OCI-LY3 (cell line): ENCODE measurements around the gene ATP10D.

Source experiments
- H2AFZ ChIP-seq: fragments of 200-600, 300-600 bp; shearing (Covaris generic); 2 replicates; pipeline ENCODE4 v1.6.0; 2014; ENCODE audit warnings: antibody characterized with exemption, low read depth, low read length
- H3K27ac ChIP-seq: fragments of 200-600, 300-600 bp; sonication (generic); 2 replicates; pipeline ENCODE4 v1.5.1; 2014; ENCODE audit warnings: mild to moderate bottlenecking, low read length, moderate library complexity, mixed read lengths
- H3K27me3 ChIP-seq: fragments of 200-600, 300-600 bp; sonication (generic); 2 replicates; pipeline ENCODE4 v1.6.1; 2014; ENCODE audit warnings: low read depth, low read length, mixed read lengths
- H3K36me3 ChIP-seq: fragments of 200-600, 300-600 bp; sonication (generic); replicated peaks from 2 replicates; pipeline ENCODE3; 2014; ENCODE audit warnings: low read depth, low read length, mixed read lengths
- H3K4me1 ChIP-seq: fragments of 300-600, 200-600 bp; sonication (generic); 2 replicates; pipeline ENCODE4 v1.6.1; 2014; ENCODE audit warnings: low read length, mixed read lengths
- H3K4me2 ChIP-seq: fragments of 200-600, 300-600 bp; sonication (generic); 2 replicates; pipeline ENCODE4 v1.6.1; 2014; ENCODE audit warnings: low read length, mixed read lengths
- H3K4me3 ChIP-seq: fragments of 300-600, 200-600 bp; sonication (generic); 2 replicates; pipeline ENCODE4 v1.5.1; 2014; ENCODE audit warnings: antibody characterized with exemption, mild to moderate bottlenecking, low read length, moderate library complexity
- H3K79me2 ChIP-seq: fragments of 300-600, 200-600 bp; shearing (Covaris generic); 2 replicates; pipeline ENCODE4 v1.6.1; 2014; ENCODE audit warnings: mild to moderate bottlenecking, low read length, mixed read lengths
- H3K9ac ChIP-seq: fragments of 300-600, 200-600 bp; shearing (Covaris generic); 2 replicates; pipeline ENCODE4 v1.6.0; 2014; ENCODE audit warnings: mild to moderate bottlenecking, low read length, moderate library complexity
- H3K9me3 ChIP-seq: fragments of 200-600, 300-600 bp; shearing (Covaris generic); 2 replicates; pipeline ENCODE4 v1.6.1; 2014; ENCODE audit warnings: low read length, mixed read lengths; ENCODE audit not compliant: insufficient read depth
- H4K20me1 ChIP-seq: fragments of 200-600, 300-600 bp; sonication (generic); 2 replicates; pipeline ENCODE4 v1.6.1; 2016; ENCODE audit warnings: low read length, mixed read lengths; ENCODE audit not compliant: insufficient read depth
- CTCF ChIP-seq: fragments of 200-600, 300-600 bp; sonication (generic); IDR thresholded peaks from 2 replicates; pipeline ENCODE4 v1.5.1; 2014; ENCODE audit warnings: antibody characterized with exemption, low read length, low read depth
- EZH2phosphoT487 ChIP-seq: fragments of 200-600 bp; shearing (Covaris generic); IDR thresholded peaks from 2 replicates; pipeline ENCODE4 v1.6.1; 2018; ENCODE audit warnings: antibody characterized with exemption, mixed run types, low read depth

Gene ATP10D

GRCh38 chr4:47566566-47566965, 81.5 kb downstream of the ATP10D start:
- no peaks in the 10 kb centered on the region for H3K9me3 ChIP-seq
- no peaks in the 10 kb centered on the region for H3K79me2 ChIP-seq
- no peaks in the 10 kb centered on the region for H4K20me1 ChIP-seq
- no peak overlapping the region for H2AFZ ChIP-seq
- peaks cover 22% of the 10 kb centered on the region for H3K4me1 ChIP-seq
- no peak for TF ChIP-seq EZH2phosphoT487
- H3K9ac ChIP-seq = no peak overlapping the region
- peaks cover 56% of the 10 kb centered on the region for H3K27me3 ChIP-seq
- no peak overlapping the region for H3K27ac ChIP-seq
- no peak overlapping the region for H3K4me2 ChIP-seq
- no peaks in the 10 kb centered on the region for H3K36me3 ChIP-seq
- no peak overlapping the region for H3K4me3 ChIP-seq

- TF ChIP-seq CTCF (no peak), EZH2phosphoT487 (no peak)
- no peaks in the 10 kb centered on the region for H3K36me3 ChIP-seq
Observed at GRCh38 chr4:47566969-47567368, 81.9 kb downstream of the ATP10D start.

GRCh38 chr4:47567511-47567910, 82.4 kb downstream of the ATP10D start:
- H3K4me1 ChIP-seq = peaks cover 22% of the 10 kb centered on the region
- peaks cover 56% of the 10 kb centered on the region for H3K27me3 ChIP-seq
- H3K4me3 ChIP-seq = no peak overlapping the region
- H3K36me3 ChIP-seq = no peaks in the 10 kb centered on the region
- H3K4me2 ChIP-seq = no peak overlapping the region
- H3K79me2 ChIP-seq = no peaks in the 10 kb centered on the region
- H3K27ac ChIP-seq = no peak overlapping the region
- no peaks in the 10 kb centered on the region for H4K20me1 ChIP-seq
- H2AFZ ChIP-seq = no peak overlapping the region
- no peaks in the 10 kb centered on the region for H3K9me3 ChIP-seq
- TF ChIP-seq CTCF (no peak), EZH2phosphoT487 (no peak)
- no peak overlapping the region for H3K9ac ChIP-seq

More at GRCh38 chr4:47566969-47567368, 81.9 kb downstream of the ATP10D start:
- Histone ChIP-seq H3K27me3 (peaks cover 56% of the 10 kb centered on the region), H3K4me1 (peaks cover 22% of the 10 kb centered on the region), H3K27ac (no peak overlapping the region), H3K4me2 (no peak overlapping the region), H3K9ac (no peak overlapping the region), H4K20me1 (no peaks in the 10 kb centered on the region), H2AFZ (no peak overlapping the region), H3K79me2 (no peaks in the 10 kb centered on the region), H3K4me3 (no peak overlapping the region), H3K9me3 (no peaks in the 10 kb centered on the region)

GRCh38 chr4:47570816-47571215, 85.7 kb downstream of the ATP10D start:
- no peaks in the 10 kb centered on the region for H3K4me1 ChIP-seq
- TF ChIP-seq EZH2phosphoT487 (no peak), CTCF (no peak)
- no peak overlapping the region for H3K27ac ChIP-seq
- no peaks in the 10 kb centered on the region for H4K20me1 ChIP-seq
- H3K9me3 ChIP-seq = no peaks in the 10 kb centered on the region
- H3K79me2 ChIP-seq = no peaks in the 10 kb centered on the region
- peaks cover 41% of the 10 kb centered on the region for H3K27me3 ChIP-seq
- H3K36me3 ChIP-seq = no peaks in the 10 kb centered on the region
- H3K9ac ChIP-seq = no peak overlapping the region
- no peak overlapping the region for H3K4me2 ChIP-seq
- H3K4me3 ChIP-seq = no peak overlapping the region
- no peak overlapping the region for H2AFZ ChIP-seq

GRCh38 chr4:47572981-47573380, 87.9 kb downstream of the ATP10D start:
- no peaks in the 10 kb centered on the region for H3K79me2 ChIP-seq
- no peaks in the 10 kb centered on the region for H4K20me1 ChIP-seq
- no peaks in the 10 kb centered on the region for H3K9me3 ChIP-seq
- H3K9ac ChIP-seq = no peak overlapping the region
- no peak overlapping the region for H3K4me3 ChIP-seq
- no peak overlapping the region for H3K27ac ChIP-seq
- H2AFZ ChIP-seq = no peak overlapping the region
- no peaks in the 10 kb centered on the region for H3K4me1 ChIP-seq
- no peaks in the 10 kb centered on the region for H3K36me3 ChIP-seq
- no peak overlapping the region for H3K4me2 ChIP-seq
- TF ChIP-seq EZH2phosphoT487 (no peak), CTCF (no peak)
- H3K27me3 ChIP-seq = peaks cover 25% of the 10 kb centered on the region
